Stimulated activated CD8-positive, alpha-beta memory T cell treated with anti-CD3 and anti-CD28 coated beads, Interleukin-2, amount 100 ng/mL, for 48 hours (primary cell): ENCODE results near the gene MALL.
"Not testable (repeated sequence)": the region's sequence is repeated elsewhere in the genome, so short reads cannot be mapped to it uniquely, and the experiment has no call there.

ENCODE experiments used
- DNase-seq, 2 donors: peaks; one replicate each; pipeline ENCODE4 v3.0.0-alpha.2; 2020; ENCODE audit warnings: low read depth in 2 of 2

MALL gene

GRCh38 chr2:110115291-110116032 is at the start of gene MALL:
TSS of gene MALL (minus strand) at chr2:110115822. CDS start at chr2:110115792, 30 bp downstream.
- DNase-seq = no peak

GRCh38 chr2:110157153-110157793 is 41.7 kb upstream of the MALL start:
- no peak for DNase-seq

- not testable (repeated sequence) for DNase-seq
Measured at GRCh38 chr2:110154828-110155227, 39.2 kb upstream of the MALL start.

GRCh38 chr2:110154188-110154587 is 38.6 kb upstream of the MALL start:
- DNase-seq = not testable (repeated sequence)

GRCh38 chr2:110153416-110153815 is 37.8 kb upstream of the MALL start:
- no peak for DNase-seq

- DNase-seq = no peak
Measured at GRCh38 chr2:110152943-110153342, 37.3 kb upstream of the MALL start.

GRCh38 chr2:110149330-110150220 is 34.0 kb upstream of the MALL start:
- DNase-seq = no peak

GRCh38 chr2:110146945-110147332 is 31.3 kb upstream of the MALL start:
- no peak for DNase-seq

- DNase-seq = no peak
Measured at GRCh38 chr2:110146183-110146944, 30.7 kb upstream of the MALL start.

GRCh38 chr2:110143982-110144381 is 28.4 kb upstream of the MALL start:
- no peak for DNase-seq

- DNase-seq = no peak
Measured at GRCh38 chr2:110140401-110140800, 24.8 kb upstream of the MALL start.

- no peak for DNase-seq
Measured at GRCh38 chr2:110134025-110134424, 18.4 kb upstream of the MALL start.

GRCh38 chr2:110131166-110131565 is 15.5 kb upstream of the MALL start:
- DNase-seq = no peak

- no peak for DNase-seq
Measured at GRCh38 chr2:110130757-110131156, 15.1 kb upstream of the MALL start.

- DNase-seq = no peak
Measured at GRCh38 chr2:110126906-110127305, 11.3 kb upstream of the MALL start.

- no peak for DNase-seq
Measured at GRCh38 chr2:110126086-110126773, 10.6 kb upstream of the MALL start.

GRCh38 chr2:110124939-110125691 is 9.5 kb upstream of the MALL start:
- no peak for DNase-seq

- no peak for DNase-seq
Measured at GRCh38 chr2:110124038-110124825, 8.6 kb upstream of the MALL start.

GRCh38 chr2:110121592-110121991 is 6.0 kb upstream of the MALL start:
- DNase-seq = no peak

- no peak for DNase-seq
Measured at GRCh38 chr2:110121052-110121334, 5.4 kb upstream of the MALL start.
